Effector memory CD4-positive, alpha-beta T cell (primary cell): ENCODE measurements around the gene NODAL.

Experiments used
- DNase-seq, 3 donors: peaks; one replicate each; pipeline ENCODE4 v3.0.0-alpha.2; 2020
- H3K27ac ChIP-seq: 2 replicates; pipeline ENCODE4 v1.7.0; 2013; ENCODE audit warnings: mild to moderate bottlenecking, low read length, moderate library complexity; ENCODE audit not compliant: insufficient read depth, poor library complexity, severe bottlenecking
- H3K27me3 ChIP-seq: replicated peaks from 2 replicates; pipeline ENCODE4 v1.7.0; 2013; ENCODE audit warnings: mild to moderate bottlenecking, low read length; ENCODE audit not compliant: insufficient read depth, control insufficient read depth, poor library complexity, severe bottlenecking
- H3K36me3 ChIP-seq: 2 replicates; pipeline ENCODE4 v1.7.0; 2013; ENCODE audit warnings: mild to moderate bottlenecking, low read length, moderate library complexity; ENCODE audit not compliant: control insufficient read depth, insufficient read depth
- H3K4me1 ChIP-seq: 2 replicates; pipeline ENCODE4 v1.7.0; 2013; ENCODE audit warnings: low read length, mild to moderate bottlenecking; ENCODE audit not compliant: control insufficient read depth, insufficient read depth, poor library complexity, severe bottlenecking
- H3K4me3 ChIP-seq: 2 replicates; pipeline ENCODE4 v1.7.0; 2013; ENCODE audit warnings: low read length, low read depth, mild to moderate bottlenecking; ENCODE audit not compliant: insufficient read depth, poor library complexity, severe bottlenecking
- H3K9me3 ChIP-seq: 2 replicates; pipeline ENCODE4 v1.7.0; 2013; ENCODE audit warnings: mild to moderate bottlenecking, low read length, moderate library complexity; ENCODE audit not compliant: control insufficient read depth

NODAL gene

DNA sequence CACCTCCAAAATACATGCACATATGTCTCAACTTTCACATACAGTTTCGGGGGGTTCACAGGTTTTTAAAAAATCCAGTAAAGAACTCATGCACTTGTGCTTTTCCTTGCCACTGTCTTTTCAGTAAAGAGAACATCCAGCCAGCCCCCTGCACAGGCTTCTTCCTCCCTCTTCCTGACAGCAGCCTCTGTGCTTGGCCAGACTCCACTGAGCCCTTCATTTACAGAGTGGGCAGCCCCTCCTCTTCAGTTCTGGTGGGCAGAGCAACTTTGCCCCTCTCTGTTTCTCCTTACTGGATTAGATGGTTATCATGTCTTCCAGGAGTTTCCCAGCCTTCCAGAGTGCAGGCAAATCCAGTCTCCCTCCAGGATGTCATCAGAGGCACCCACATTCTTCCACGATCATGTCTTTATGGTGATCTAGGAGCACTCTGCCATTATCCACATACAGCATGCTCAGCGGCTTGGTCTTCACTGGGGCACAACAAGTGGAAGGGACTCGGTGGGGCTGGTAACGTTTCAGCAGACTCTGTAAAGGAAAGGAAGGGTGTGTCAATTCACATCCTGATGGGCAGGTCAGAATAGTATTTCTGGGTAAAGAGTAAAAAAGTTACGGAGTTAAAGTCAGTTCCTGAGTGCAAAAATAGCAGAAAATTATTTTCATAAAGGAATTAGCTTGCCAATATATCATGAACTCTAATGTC lies 8.8 kb downstream of the NODAL start:
- H3K27ac ChIP-seq = peak overlapping the region; percentile 27

GRCh38 chr10:70432101-70432500 lies 9.4 kb downstream of the NODAL start:
- no peak for DNase-seq
- H3K27me3 ChIP-seq = no peaks in the 10 kb centered on the region
- peak overlapping the region; percentile 48 for H3K4me3 ChIP-seq
- H3K9me3 ChIP-seq = no peaks in the 10 kb centered on the region
- peaks cover 7% of the 10 kb centered on the region for H3K36me3 ChIP-seq
- peak overlapping the region; percentile 27 for H3K27ac ChIP-seq
- peaks cover 21% of the 10 kb centered on the region for H3K4me1 ChIP-seq

More for the DNA sequence above, 8.8 kb downstream of the NODAL start:
- Histone ChIP-seq H3K27me3 (no peaks in the 10 kb centered on the region), H3K4me3 (peak overlapping the region; percentile 48), H3K9me3 (no peaks in the 10 kb centered on the region), H3K36me3 (peaks cover 7% of the 10 kb centered on the region), H3K4me1 (peaks cover 21% of the 10 kb centered on the region)
- DNase-seq = no peak

DNA sequence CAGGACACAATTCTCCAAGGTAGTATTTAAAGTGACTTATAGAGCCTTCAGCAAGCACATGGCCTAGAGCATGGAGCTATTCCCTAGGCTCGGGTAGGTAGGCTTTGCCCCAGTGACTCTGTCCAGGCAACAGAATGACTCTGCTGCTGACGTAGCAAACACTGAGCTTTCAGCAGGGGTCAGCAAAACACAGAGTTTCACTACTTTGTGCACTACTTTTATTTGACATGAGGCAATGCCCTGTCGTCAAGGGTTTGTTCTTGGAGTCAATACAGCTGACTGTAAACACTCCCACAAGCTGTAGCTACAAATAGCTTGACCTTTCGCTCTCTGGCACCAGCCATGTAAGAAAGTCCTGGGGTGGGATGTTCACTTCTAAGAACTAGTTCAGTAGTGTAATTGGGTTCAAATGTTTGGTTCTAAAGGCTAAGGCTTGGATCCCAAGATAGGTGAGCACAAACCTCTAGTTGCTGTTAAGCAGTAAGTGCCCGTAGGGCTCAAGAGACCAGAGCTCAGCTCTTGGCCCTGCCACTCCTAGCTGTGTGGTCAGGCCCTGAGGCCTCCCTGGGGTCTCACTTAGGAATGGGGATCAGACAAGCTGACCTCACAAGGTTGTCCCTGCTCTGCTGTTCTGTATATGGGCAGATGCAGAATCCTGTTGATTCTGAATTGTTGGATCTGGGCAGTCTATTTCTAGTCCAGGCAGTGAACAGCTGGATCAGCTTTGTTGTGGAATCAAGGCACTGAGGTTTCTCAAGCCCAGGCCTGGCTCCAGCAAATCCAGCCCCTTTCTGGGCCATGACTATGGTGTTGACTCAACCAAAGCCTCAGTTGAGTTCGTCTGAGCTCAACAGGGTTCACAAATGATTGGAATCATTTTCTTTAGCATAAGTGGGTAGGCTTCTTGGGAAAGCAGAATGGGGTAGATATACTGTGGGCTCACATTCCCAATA lies 10.7 kb downstream of the NODAL start:
- H3K4me3 ChIP-seq = no peak overlapping the region
- H3K27me3 ChIP-seq = no peaks in the 10 kb centered on the region
- peaks cover 12% of the 10 kb centered on the region for H3K36me3 ChIP-seq
- peaks cover 21% of the 10 kb centered on the region for H3K4me1 ChIP-seq
- no peak overlapping the region for H3K27ac ChIP-seq
- DNase-seq = no peak
- no peaks in the 10 kb centered on the region for H3K9me3 ChIP-seq

GRCh38 chr10:70426823-70427222 lies 14.7 kb downstream of the NODAL start:
- Histone ChIP-seq H3K4me1 (peaks cover 6% of the 10 kb centered on the region), H3K27ac (no peak overlapping the region), H3K9me3 (no peaks in the 10 kb centered on the region), H3K4me3 (no peak overlapping the region), H3K36me3 (peaks cover 50% of the 10 kb centered on the region), H3K27me3 (no peaks in the 10 kb centered on the region)
- DNase-seq = no peak

- Histone ChIP-seq H3K27me3 (no peaks in the 10 kb centered on the region), H3K4me1 (no peaks in the 10 kb centered on the region), H3K36me3 (peaks cover 66% of the 10 kb centered on the region), H3K27ac (no peak overlapping the region), H3K9me3 (no peaks in the 10 kb centered on the region), H3K4me3 (no peak overlapping the region)
- DNase-seq = no peak
Observed at GRCh38 chr10:70425096-70425495, 16.4 kb downstream of the NODAL start.

- DNase-seq = no peak
- no peaks in the 10 kb centered on the region for H3K9me3 ChIP-seq
- H3K27me3 ChIP-seq = no peaks in the 10 kb centered on the region
- H3K27ac ChIP-seq = no peak overlapping the region
- H3K4me1 ChIP-seq = no peaks in the 10 kb centered on the region
- peaks cover 70% of the 10 kb centered on the region for H3K36me3 ChIP-seq
- H3K4me3 ChIP-seq = no peak overlapping the region
Observed at GRCh38 chr10:70424320-70424719, 17.2 kb downstream of the NODAL start.

DNA sequence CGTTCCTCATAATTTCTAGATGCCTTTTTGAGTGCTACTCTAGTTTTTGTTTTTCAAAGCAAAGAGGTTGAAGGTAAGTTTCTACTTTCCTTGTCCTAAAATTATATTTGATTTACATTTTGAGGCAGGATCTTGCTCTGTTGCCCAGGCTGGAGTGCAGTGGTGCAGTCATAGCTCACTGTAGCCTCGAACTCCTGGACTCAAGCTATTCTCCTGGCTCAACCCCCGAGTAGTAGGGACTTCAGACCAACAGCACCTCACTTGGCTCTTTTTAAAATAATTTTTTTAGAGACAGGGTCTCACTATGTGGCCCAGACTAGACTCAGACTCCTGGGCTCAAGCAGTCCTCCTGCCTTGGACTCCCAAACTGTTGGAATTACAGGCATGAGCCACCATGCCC lies 22.8 kb downstream of the NODAL start:
- DNase-seq = no peak
- no peak overlapping the region for H3K4me3 ChIP-seq
- H3K27me3 ChIP-seq = no peaks in the 10 kb centered on the region
- H3K9me3 ChIP-seq = no peaks in the 10 kb centered on the region
- no peak overlapping the region for H3K27ac ChIP-seq
- no peaks in the 10 kb centered on the region for H3K4me1 ChIP-seq
- peaks cover 43% of the 10 kb centered on the region for H3K36me3 ChIP-seq

GRCh38 chr10:70418229-70418628 lies 23.3 kb downstream of the NODAL start:
- no peak for DNase-seq
- Histone ChIP-seq H3K36me3 (peaks cover 38% of the 10 kb centered on the region), H3K9me3 (no peaks in the 10 kb centered on the region), H3K4me1 (no peaks in the 10 kb centered on the region), H3K27ac (no peak overlapping the region), H3K27me3 (no peaks in the 10 kb centered on the region), H3K4me3 (no peak overlapping the region)

DNA sequence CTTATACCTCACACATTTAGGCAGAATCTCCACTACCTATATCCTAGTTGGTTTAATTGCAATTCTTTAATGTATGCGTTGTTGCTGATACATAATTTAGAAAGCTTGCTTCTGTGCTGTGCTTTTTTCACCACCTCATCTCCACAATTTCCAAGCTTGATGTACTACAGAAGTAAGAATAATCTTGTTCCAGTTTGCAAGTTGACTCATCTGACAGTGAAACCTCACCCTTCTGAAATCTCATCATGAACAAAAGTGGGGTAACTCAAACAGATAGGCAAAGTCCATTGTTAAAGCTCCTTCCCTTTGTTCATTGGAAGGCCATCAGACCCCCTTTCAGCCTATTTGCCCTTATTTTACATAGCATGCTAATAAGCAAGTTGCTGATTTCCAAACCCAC lies 23.9 kb downstream of the NODAL start:
- Histone ChIP-seq H3K27ac (no peak overlapping the region), H3K27me3 (no peaks in the 10 kb centered on the region), H3K4me1 (no peaks in the 10 kb centered on the region), H3K4me3 (no peak overlapping the region), H3K9me3 (no peaks in the 10 kb centered on the region), H3K36me3 (peaks cover 32% of the 10 kb centered on the region)
- DNase-seq = no peak

- H3K27me3 ChIP-seq = no peaks in the 10 kb centered on the region
Observed at GRCh38 chr10:70412356-70412755, 29.1 kb downstream of the NODAL start.

More at GRCh38 chr10:70412356-70412755, 29.1 kb downstream of the NODAL start:
- Histone ChIP-seq H3K9me3 (no peaks in the 10 kb centered on the region), H3K27ac (no peak overlapping the region), H3K4me1 (peaks cover 5% of the 10 kb centered on the region), H3K4me3 (no peak overlapping the region), H3K36me3 (peaks cover 5% of the 10 kb centered on the region)
- no peak for DNase-seq
